Stimulated activated naive CD8-positive, alpha-beta T cell treated with anti-CD3 and anti-CD28 coated beads, Interleukin-15, Interleukin-2, amounts not matched to agents 100 U/mL and 50 U/mL, for 24 hours (primary cell): ENCODE data around the gene LIN7A.

ENCODE experiments used
- ATAC-seq: fragments of 150-1000 bp; cut with Tn5 transposase; one replicate; pipeline ENCODE4 v1.10.0; 2021
- DNase-seq: peaks from one replicate; pipeline ENCODE4 v3.0.0; 2021

LIN7A gene

GRCh38 chr12:80857311-80857710 lies 80.4 kb downstream of the LIN7A start:
- no peak for DNase-seq
- no peak for ATAC-seq

DNA sequence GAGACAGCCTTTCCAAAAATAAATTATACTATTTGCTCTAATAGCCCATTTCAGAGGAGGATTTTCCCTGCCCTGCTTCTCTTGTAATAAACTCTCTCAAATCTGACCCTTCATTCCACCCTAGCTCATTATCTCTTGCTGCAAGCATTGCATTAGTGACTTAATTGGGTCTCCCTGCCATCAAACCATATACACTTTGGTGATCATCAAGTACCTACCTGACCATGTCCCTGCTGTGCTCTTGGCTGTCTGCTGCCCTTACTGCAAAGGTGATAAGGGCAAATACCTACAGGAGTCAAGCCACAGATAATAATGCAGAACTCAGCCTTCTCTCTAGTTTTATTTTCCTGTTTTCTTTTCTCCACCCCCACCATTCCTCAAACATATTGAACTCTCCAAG lies 88.4 kb downstream of the LIN7A start:
- DNase-seq (no peak), ATAC-seq (no peak)

DNA sequence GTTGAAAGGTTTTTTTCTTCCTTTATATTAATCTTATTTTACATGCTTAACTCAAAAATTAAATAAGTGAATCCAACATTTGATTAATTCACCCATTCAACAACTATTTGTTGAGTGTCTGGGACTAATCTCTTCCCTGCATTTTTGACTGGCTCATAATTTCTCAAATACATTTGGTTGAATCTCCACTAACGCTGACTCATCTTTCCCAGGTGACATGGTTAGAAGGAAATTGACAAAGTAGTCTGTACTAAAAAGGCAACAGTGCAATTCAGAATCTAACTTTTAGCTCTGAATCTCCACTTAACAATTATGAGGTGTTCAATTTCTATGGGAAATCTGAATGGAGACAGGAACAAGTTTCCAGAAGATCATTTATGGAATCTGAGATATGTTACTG lies 88.9 kb downstream of the LIN7A start:
- ATAC-seq (no peak), DNase-seq (no peak)

- ATAC-seq: no peak
- no peak for DNase-seq
Measured at GRCh38 chr12:80847575-80847974, 90.2 kb downstream of the LIN7A start.

DNA sequence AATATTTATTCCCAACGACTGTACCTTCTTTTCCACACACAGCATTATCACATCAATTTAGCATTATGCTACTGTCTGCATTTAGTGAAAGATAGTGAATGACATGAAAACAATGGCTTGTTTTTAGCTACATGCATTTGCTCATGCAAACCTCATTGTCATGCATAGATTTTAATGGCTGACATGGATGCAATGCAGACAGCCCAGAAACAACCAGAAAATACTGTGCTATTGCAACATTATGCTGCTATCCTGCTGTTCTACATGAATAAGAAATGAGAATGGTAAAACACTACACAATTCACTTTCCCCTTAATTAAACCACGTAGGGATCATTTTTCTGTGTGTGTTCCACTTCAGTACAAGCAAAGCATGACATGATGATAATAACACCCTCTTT lies 90.8 kb downstream of the LIN7A start:
- ATAC-seq: no peak
- no peak for DNase-seq

- DNase-seq: no peak
- ATAC-seq: no peak
Measured at GRCh38 chr12:80845639-80846038, 92.1 kb downstream of the LIN7A start.

DNA sequence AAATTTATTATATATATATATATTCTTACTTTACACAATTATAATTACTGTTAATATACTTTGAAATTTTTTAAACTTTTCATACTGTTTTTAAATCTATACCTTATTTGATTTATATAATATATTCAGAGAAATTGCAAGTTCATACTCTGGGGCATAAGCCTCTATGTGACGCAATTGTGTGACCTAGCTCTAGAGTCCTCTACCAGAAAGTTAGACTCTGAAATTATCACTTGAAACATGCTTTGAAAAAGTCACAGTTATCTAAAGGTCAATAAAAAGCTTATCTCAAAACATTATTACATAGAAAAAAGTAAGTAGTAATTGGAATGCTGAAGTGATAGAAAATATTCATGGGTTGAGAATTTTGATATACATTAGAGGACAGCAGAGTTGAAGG lies 93.8 kb downstream of the LIN7A start:
- ATAC-seq: no peak
- no peak for DNase-seq

GRCh38 chr12:80838708-80839107 lies 99.0 kb downstream of the LIN7A start:
- DNase-seq (no peak), ATAC-seq (no peak)

- no peak for DNase-seq
- ATAC-seq: no peak
Measured at GRCh38 chr12:80838024-80838658, 99.6 kb downstream of the LIN7A start.

- no peak for DNase-seq
- no peak for ATAC-seq
Measured at GRCh38 chr12:80837342-80837978, 100.3 kb downstream of the LIN7A start.

- ATAC-seq: no peak
- DNase-seq: no peak
Measured at GRCh38 chr12:80834724-80835123, 103.0 kb downstream of the LIN7A start.

GRCh38 chr12:80830533-80831088 lies 107.1 kb downstream of the LIN7A start:
- no peak for ATAC-seq
- no peak for DNase-seq

DNA sequence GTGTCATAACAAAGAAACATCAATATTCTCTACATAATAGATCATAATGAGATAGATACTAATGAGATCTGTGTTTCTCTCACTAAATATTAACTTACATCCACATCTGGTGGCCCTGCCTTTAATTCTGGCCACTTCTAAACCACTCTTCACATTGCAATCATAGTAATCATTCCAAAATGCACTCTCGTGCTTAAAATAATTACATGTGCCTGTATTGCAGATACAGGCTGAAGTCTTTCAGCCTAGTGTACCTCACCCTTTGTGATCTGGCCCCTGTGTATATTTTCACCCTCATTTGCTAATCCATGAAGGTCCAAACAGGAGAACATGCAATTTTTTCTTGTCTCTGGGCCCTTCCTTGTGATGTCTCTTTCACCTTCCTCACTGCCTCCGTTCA lies 108.0 kb downstream of the LIN7A start:
- ATAC-seq: no peak

GRCh38 chr12:80825506-80825905 lies 112.2 kb downstream of the LIN7A start:
- ATAC-seq (no peak), DNase-seq (no peak)

More for the DNA sequence above, 108.0 kb downstream of the LIN7A start:
- DNase-seq: no peak

DNA sequence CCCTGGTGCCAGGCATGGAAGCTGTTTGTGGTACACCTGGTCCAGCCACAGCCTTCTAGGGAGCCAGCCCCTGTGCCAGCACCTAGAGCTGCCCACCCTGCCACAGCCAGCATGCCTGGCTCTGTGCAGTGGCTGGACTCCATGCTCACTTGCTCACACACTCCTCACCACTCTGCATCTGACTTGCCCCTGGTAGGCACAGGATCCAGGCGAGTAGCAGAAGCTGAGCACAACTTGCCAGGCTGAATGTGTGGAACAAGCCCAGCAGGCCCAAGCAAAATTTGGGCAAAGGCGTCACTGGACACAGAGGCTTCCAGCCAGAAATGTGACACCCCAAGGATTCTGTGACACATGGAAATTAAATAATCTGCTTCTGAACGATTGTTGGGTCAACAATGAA lies 114.3 kb downstream of the LIN7A start:
- no peak for DNase-seq

GRCh38 chr12:80821513-80822000 lies 116.2 kb downstream of the LIN7A start:
- no peak for DNase-seq
- no peak for ATAC-seq

More for the DNA sequence above, 114.3 kb downstream of the LIN7A start:
- ATAC-seq: no peak

GRCh38 chr12:80818878-80819277 lies 118.9 kb downstream of the LIN7A start:
- no peak for DNase-seq
- ATAC-seq: no peak

DNA sequence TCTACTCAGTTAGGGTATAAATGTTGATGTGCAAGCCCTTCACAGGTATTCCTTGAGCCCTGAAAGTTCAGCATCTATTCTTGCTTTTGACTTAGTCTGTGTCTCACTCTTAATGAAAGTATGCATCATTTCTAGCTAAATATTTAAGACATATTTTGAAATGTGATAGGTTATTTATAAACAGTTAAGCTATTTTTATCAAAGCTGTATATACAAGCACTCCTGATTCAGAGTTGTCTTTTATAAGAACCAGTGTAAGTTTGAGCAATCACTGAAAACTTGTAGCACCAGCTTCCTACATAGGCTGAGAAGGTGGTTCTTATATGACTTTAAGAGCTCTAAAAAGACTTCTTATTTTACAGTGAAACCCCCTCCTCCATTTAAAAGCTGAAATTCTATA lies 122.4 kb downstream of the LIN7A start:
- DNase-seq (no peak), ATAC-seq (no peak)

DNA sequence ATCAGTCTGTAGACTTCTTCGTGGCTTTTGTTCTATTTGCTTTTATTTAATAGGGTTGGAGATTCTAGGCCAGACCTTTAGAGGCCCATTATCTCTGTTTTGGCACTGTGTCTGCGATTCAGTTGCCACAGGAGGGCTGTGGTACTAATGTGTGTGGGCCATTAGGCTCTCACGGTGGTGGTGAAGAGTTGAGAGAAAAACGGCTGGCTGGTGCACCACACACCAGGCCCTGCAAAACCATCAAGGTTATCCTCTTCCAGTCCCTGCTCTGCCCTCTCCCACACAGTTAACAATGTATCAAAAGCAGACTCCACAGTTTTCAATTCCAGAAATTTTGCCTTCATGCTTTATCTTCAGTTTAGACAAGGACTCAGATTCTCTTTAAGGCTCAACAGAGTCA lies 123.3 kb downstream of the LIN7A start:
- DNase-seq (no peak), ATAC-seq (no peak)

DNA sequence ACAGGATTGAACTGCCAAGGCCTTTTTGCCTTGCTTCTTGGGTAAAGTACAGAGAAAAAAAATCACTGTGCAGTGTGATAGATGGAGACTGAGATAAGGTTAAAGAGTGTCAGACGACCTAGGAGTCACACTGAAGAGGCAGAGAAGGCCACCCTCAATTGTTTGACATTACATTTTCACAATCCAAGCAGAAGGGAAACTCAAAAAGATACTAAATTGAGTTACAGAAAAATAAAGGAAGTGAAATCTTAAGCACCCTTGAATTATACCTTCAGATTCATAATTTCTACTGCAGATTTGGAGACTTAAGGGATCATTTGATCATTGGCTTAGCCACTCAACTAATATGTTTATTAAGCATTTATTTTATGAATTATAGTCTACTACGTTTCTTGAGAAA lies 123.9 kb downstream of the LIN7A start:
- ATAC-seq: no peak
- no peak for DNase-seq

GRCh38 chr12:80811957-80812708 lies 125.6 kb downstream of the LIN7A start:
- DNase-seq: no peak
- ATAC-seq: no peak

- DNase-seq (no peak), ATAC-seq (no peak)
Measured at GRCh38 chr12:80810874-80811273, 126.9 kb downstream of the LIN7A start.

GRCh38 chr12:80807640-80808288 lies 130.0 kb downstream of the LIN7A start:
- DNase-seq (no peak), ATAC-seq (no peak)
